ENCODE data around the gene GPHN.

Gene GPHN

GRCh38 chr14:66596241-66596985 is 88.5 kb downstream of the GPHN start:
- DNase-seq, result no peak
- Mint-ChIP-seq H3K27me3 (no peaks in the 10 kb centered on the region), H3K9me3 (peaks cover 20% of the 10 kb centered on the region), H3K4me3 (no peak overlapping the region), H3K36me3 (no peaks in the 10 kb centered on the region), H3K27ac (no peak overlapping the region), H3K4me1 (no peaks in the 10 kb centered on the region)
- CTCF ChIA-PET, result no interaction called here

- DNase-seq, result no peak
- H3K4me3 Mint-ChIP-seq, result no peak overlapping the region
- H3K27me3 Mint-ChIP-seq, result no peaks in the 10 kb centered on the region
- H3K36me3 Mint-ChIP-seq, result no peaks in the 10 kb centered on the region
- H3K9me3 Mint-ChIP-seq, result no peaks in the 10 kb centered on the region
- CTCF ChIA-PET, result no interaction called here
- H3K4me1 Mint-ChIP-seq, result no peaks in the 10 kb centered on the region
- H3K27ac Mint-ChIP-seq, result no peak overlapping the region
Measured at GRCh38 chr14:66600416-66600815, 92.5 kb downstream of the GPHN start.

GRCh38 chr14:66601932-66602578 is 94.1 kb downstream of the GPHN start:
- Mint-ChIP-seq H3K4me1 (no peaks in the 10 kb centered on the region), H3K36me3 (no peaks in the 10 kb centered on the region), H3K9me3 (no peaks in the 10 kb centered on the region), H3K27ac (no peak overlapping the region), H3K27me3 (no peaks in the 10 kb centered on the region), H3K4me3 (no peak overlapping the region)
- DNase-seq, result no peak
- CTCF ChIA-PET, result no interaction called here

- H3K27me3 Mint-ChIP-seq, result no peaks in the 10 kb centered on the region
- CTCF ChIA-PET, result no interaction called here
- H3K4me3 Mint-ChIP-seq, result no peak overlapping the region
- H3K27ac Mint-ChIP-seq, result no peak overlapping the region
- H3K36me3 Mint-ChIP-seq, result no peaks in the 10 kb centered on the region
- H3K4me1 Mint-ChIP-seq, result no peaks in the 10 kb centered on the region
- DNase-seq, result no peak
- H3K9me3 Mint-ChIP-seq, result no peaks in the 10 kb centered on the region
Measured at GRCh38 chr14:66603945-66604344, 96.0 kb downstream of the GPHN start.

GRCh38 chr14:66606826-66607225 is 98.9 kb downstream of the GPHN start:
- H3K27me3 Mint-ChIP-seq, result no peaks in the 10 kb centered on the region
- CTCF ChIA-PET, result no interaction called here
- H3K9me3 Mint-ChIP-seq, result no peaks in the 10 kb centered on the region
- no peaks in the 10 kb centered on the region for H3K36me3 Mint-ChIP-seq
- no peak overlapping the region for H3K27ac Mint-ChIP-seq
- H3K4me1 Mint-ChIP-seq, result peaks cover 10% of the 10 kb centered on the region
- H3K4me3 Mint-ChIP-seq, result no peak overlapping the region
- DNase-seq, result no peak

GRCh38 chr14:66610154-66610563 is 102.2 kb downstream of the GPHN start:
- Mint-ChIP-seq H3K27ac (peak overlapping the region; percentile 80), H3K36me3 (no peaks in the 10 kb centered on the region), H3K4me3 (no peak overlapping the region), H3K9me3 (peaks cover 4% of the 10 kb centered on the region), H3K4me1 (peaks cover 10% of the 10 kb centered on the region), H3K27me3 (no peaks in the 10 kb centered on the region)
- CTCF ChIA-PET, result no interaction called here
- no peak for DNase-seq

- DNase-seq, result no peak
- Mint-ChIP-seq H3K27ac (no peak overlapping the region), H3K27me3 (no peaks in the 10 kb centered on the region), H3K36me3 (peaks cover 2% of the 10 kb centered on the region), H3K9me3 (peaks cover 24% of the 10 kb centered on the region), H3K4me1 (peaks cover 10% of the 10 kb centered on the region), H3K4me3 (no peak overlapping the region)
- CTCF ChIA-PET, result interaction anchor here (0.7 kb wide), 1 partner anchor 524 kb away, joined by 3 read pairs; no protein-coding TSS in a partner anchor
Measured at GRCh38 chr14:66613344-66613743, 105.4 kb downstream of the GPHN start.

GRCh38 chr14:66619952-66620351 is 112.0 kb downstream of the GPHN start:
- H3K27me3 Mint-ChIP-seq, result no peaks in the 10 kb centered on the region
- H3K27ac Mint-ChIP-seq, result no peak overlapping the region
- H3K4me3 Mint-ChIP-seq, result no peak overlapping the region
- DNase-seq, result no peak
- H3K9me3 Mint-ChIP-seq, result peaks cover 35% of the 10 kb centered on the region
- CTCF ChIA-PET, result no interaction called here
- no peaks in the 10 kb centered on the region for H3K4me1 Mint-ChIP-seq
- H3K36me3 Mint-ChIP-seq, result peaks cover 2% of the 10 kb centered on the region

GRCh38 chr14:66623838-66624237 is 115.9 kb downstream of the GPHN start:
- no peaks in the 10 kb centered on the region for H3K36me3 Mint-ChIP-seq
- H3K27me3 Mint-ChIP-seq, result no peaks in the 10 kb centered on the region
- no peaks in the 10 kb centered on the region for H3K4me1 Mint-ChIP-seq
- H3K4me3 Mint-ChIP-seq, result no peak overlapping the region
- CTCF ChIA-PET, result interaction anchor here (0.6 to 2.5 kb wide), 14 partner anchors 8 to 662 kb away, joined by 3 to 12 read pairs (median 4); no protein-coding TSS in a partner anchor
- H3K27ac Mint-ChIP-seq, result no peak overlapping the region
- DNase-seq, result no peak
- H3K9me3 Mint-ChIP-seq, result peaks cover 10% of the 10 kb centered on the region

- no peaks in the 10 kb centered on the region for H3K4me1 Mint-ChIP-seq
Measured at GRCh38 chr14:66624336-66624937, 116.5 kb downstream of the GPHN start.

GRCh38 chr14:66628636-66629035 is 120.7 kb downstream of the GPHN start:
- Mint-ChIP-seq H3K27me3 (no peaks in the 10 kb centered on the region), H3K27ac (no peak overlapping the region), H3K4me1 (no peaks in the 10 kb centered on the region), H3K36me3 (no peaks in the 10 kb centered on the region), H3K4me3 (no peak overlapping the region), H3K9me3 (no peaks in the 10 kb centered on the region)
- DNase-seq, result no peak
- CTCF ChIA-PET, result no interaction called here

More at GRCh38 chr14:66624336-66624937, 116.5 kb downstream of the GPHN start:
- no peak overlapping the region for H3K4me3 Mint-ChIP-seq
- DNase-seq, result peak; percentile 56
- H3K9me3 Mint-ChIP-seq, result peaks cover 10% of the 10 kb centered on the region
- H3K27ac Mint-ChIP-seq, result no peak overlapping the region
- H3K36me3 Mint-ChIP-seq, result no peaks in the 10 kb centered on the region
- CTCF ChIA-PET, result interaction anchor here (0.8 to 2.5 kb wide), 13 partner anchors 9 to 661 kb away, joined by 3 to 12 read pairs (median 4); no protein-coding TSS in a partner anchor
- no peaks in the 10 kb centered on the region for H3K27me3 Mint-ChIP-seq

GRCh38 chr14:66629499-66629898 is 121.6 kb downstream of the GPHN start:
- Mint-ChIP-seq H3K27ac (no peak overlapping the region), H3K9me3 (no peaks in the 10 kb centered on the region), H3K27me3 (no peaks in the 10 kb centered on the region), H3K4me1 (no peaks in the 10 kb centered on the region), H3K4me3 (no peak overlapping the region), H3K36me3 (no peaks in the 10 kb centered on the region)
- CTCF ChIA-PET, result no interaction called here
- DNase-seq, result no peak

- no peaks in the 10 kb centered on the region for H3K36me3 Mint-ChIP-seq
- DNase-seq, result no peak
- no peaks in the 10 kb centered on the region for H3K9me3 Mint-ChIP-seq
- H3K27me3 Mint-ChIP-seq, result no peaks in the 10 kb centered on the region
- no peak overlapping the region for H3K27ac Mint-ChIP-seq
- H3K4me3 Mint-ChIP-seq, result no peak overlapping the region
- H3K4me1 Mint-ChIP-seq, result no peaks in the 10 kb centered on the region
- CTCF ChIA-PET, result no interaction called here
Measured at GRCh38 chr14:66634876-66635275, 126.9 kb downstream of the GPHN start.

- no peaks in the 10 kb centered on the region for H3K27me3 Mint-ChIP-seq
- H3K4me3 Mint-ChIP-seq, result no peak overlapping the region
- no peak overlapping the region for H3K27ac Mint-ChIP-seq
- CTCF ChIA-PET, result no interaction called here
- no peaks in the 10 kb centered on the region for H3K4me1 Mint-ChIP-seq
- no peaks in the 10 kb centered on the region for H3K36me3 Mint-ChIP-seq
- H3K9me3 Mint-ChIP-seq, result no peaks in the 10 kb centered on the region
- no peak for DNase-seq
Measured at GRCh38 chr14:66635435-66635834, 127.5 kb downstream of the GPHN start.

- no peaks in the 10 kb centered on the region for H3K4me1 Mint-ChIP-seq
- no peak for DNase-seq
- H3K9me3 Mint-ChIP-seq, result no peaks in the 10 kb centered on the region
- no peaks in the 10 kb centered on the region for H3K36me3 Mint-ChIP-seq
- H3K27me3 Mint-ChIP-seq, result no peaks in the 10 kb centered on the region
- H3K4me3 Mint-ChIP-seq, result no peak overlapping the region
- CTCF ChIA-PET, result no interaction called here
- no peak overlapping the region for H3K27ac Mint-ChIP-seq
Measured at GRCh38 chr14:66636240-66636639, 128.3 kb downstream of the GPHN start.

Measured in activated naive CD4-positive, alpha-beta T cell treated with anti-CD3 and anti-CD28 coated beads, Interleukin-2, amount 10 ng/mL, durations not matched to agents 7 days and 5 days (primary cell).